GM20431 (cell line): ENCODE measurements around the gene NEK11.

Experiments
- in situ Hi-C: fragments of 300-500 bp; cut with MseI, MboI; formaldehyde crosslinking; loops from one replicate; pipeline ENCODE4 v1.15.0; 2020; ENCODE audit warnings: low sequenced_read_pairs; ENCODE audit not compliant: unreplicated experiment

Gene NEK11

DNA sequence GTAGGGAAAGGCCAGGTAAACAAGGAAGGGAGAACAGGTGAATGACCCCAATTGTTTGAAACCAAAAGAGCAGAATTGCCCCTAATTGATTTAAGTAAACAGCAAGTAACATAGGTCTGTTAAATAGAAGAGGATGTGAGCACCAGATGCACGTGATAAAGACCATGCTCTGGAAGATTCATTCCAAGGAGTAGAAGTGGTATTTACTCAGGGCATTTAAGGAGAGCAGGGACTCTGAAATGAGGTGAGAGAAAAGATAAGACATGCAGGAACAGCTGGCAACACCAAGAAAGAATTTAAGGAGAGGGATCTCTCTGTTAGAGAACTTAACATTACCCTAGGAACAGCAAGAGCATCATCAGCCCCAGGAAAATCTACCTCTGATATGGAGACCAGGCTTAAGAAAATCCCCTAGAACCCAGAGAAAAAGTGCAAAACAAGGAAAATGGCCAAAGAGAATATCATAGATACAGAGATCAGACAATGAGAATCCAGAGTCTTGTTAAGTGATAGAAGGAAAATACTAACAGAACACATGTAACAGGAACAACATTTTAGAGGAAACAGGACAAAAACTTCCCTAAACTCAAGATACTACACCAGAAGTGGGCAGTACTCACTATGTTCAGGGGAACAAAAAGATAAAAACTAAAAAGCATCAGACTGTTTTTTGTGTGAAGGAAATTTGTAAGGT is 361.3 kb downstream of the NEK11 start:
- in situ Hi-C loops: no loop called here

DNA sequence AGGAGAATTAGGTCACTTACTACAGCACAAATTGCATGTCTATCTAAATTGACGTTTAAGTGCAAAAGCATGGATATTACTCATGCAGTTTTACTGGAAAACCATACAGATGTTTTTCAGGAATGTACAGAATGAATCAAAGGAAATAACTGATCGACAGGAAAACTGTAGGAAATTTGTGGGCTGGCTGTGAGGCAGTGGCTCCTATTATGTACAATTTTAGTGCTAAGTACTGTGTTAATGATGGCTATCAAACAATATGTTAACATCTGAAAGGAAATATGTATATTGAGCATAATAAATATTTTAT is 361.8 kb downstream of the NEK11 start:
- in situ Hi-C loops: no loop called here

GRCh38 chr3:131390331-131390730 is 363.7 kb downstream of the NEK11 start:
- in situ Hi-C loops: no loop called here

- in situ Hi-C loops: no loop called here
Measured at GRCh38 chr3:131393051-131393450, 366.4 kb downstream of the NEK11 start.

GRCh38 chr3:131393868-131394267 is 367.2 kb downstream of the NEK11 start:
- in situ Hi-C loops: no loop called here

GRCh38 chr3:131394400-131394799 is 367.7 kb downstream of the NEK11 start:
- in situ Hi-C loops: no loop called here

DNA sequence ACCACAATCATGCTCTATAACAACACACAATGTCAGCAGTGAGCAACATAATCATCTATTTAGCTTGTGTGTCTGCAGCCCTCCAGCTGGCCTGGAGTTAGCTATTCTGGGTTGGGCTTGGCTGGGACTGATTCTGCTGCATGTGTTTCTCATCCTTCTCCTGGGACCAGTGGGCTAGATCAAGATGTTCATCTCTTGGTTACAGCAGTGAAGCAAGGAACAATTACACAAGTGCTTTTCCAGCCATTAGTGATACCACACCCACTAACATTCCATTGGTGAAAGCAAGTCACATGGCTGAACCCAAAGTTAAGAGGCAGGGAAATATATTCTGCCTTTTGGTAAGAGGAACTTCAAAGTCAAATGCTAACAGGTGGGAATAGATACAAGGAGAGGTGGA is 369.5 kb downstream of the NEK11 start:
- in situ Hi-C loops: no loop called here

DNA sequence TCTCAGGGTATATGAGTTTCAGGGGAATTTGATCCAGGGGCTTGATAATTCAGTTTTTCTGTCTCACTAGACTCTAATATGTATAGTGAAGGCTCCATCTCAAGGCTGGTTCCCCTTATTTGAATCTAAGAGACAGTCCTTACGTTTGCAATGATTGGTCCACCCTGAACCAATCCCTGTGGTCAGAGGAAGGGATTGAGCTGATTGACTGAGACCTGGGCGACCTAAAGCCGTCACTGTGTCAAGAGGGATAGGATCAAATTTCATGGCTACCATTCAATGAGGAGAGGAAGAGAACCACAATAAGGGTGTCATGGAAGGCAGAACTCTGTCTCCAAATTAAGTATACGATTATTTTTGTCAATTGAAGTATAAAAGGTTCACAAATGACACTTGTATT is 371.2 kb downstream of the NEK11 start:
- in situ Hi-C loops: no loop called here
